Calu3 (cell line): ENCODE data around the gene KRT31. TPM values are rescaled to one million over a fixed set of nuclear protein-coding genes. Genes with fewer than 3 reads are reported as not detected.
"Not testable (repeated sequence)": the region's sequence is repeated elsewhere in the genome, so short reads cannot be mapped to it uniquely, and the experiment has no call there.

ENCODE experiments used
- BruUV-seq: library from RNA; stranded (reverse); fragments of 400-500 nt; replicated peaks from 2 replicates; lab custom pipeline; 2021; lab: Mats Ljungman, UMichigan
- CTCF ChIA-PET: fragments of 300-600 bp; sonication (Branson Sonifier 250); formaldehyde crosslinking; loops from one replicate; lab custom pipeline; 2022; ENCODE audit warnings: antibody characterized with exemption; lab: Charles Lee
- DNase-seq: peaks from one replicate; pipeline ENCODE4 v3.0.0; 2022
- H3K27ac Mint-ChIP-seq: one replicate; pipeline ENCODE4 v1.8.0; 2022; ENCODE audit warnings: mixed read lengths; ENCODE audit not compliant: unreplicated experiment
- H3K27me3 Mint-ChIP-seq: one replicate; pipeline ENCODE4 v1.8.0; 2022; ENCODE audit warnings: mixed read lengths; ENCODE audit not compliant: unreplicated experiment
- H3K36me3 Mint-ChIP-seq: one replicate; pipeline ENCODE4 v1.8.0; 2022; ENCODE audit warnings: mild to moderate bottlenecking, moderate library complexity, mixed read lengths; ENCODE audit not compliant: insufficient read depth, unreplicated experiment
- H3K4me1 Mint-ChIP-seq: one replicate; pipeline ENCODE4 v1.8.0; 2022; ENCODE audit warnings: mild to moderate bottlenecking, low read depth, mixed read lengths; ENCODE audit not compliant: unreplicated experiment
- H3K4me3 Mint-ChIP-seq: one replicate; pipeline ENCODE4 v1.8.0; 2022; ENCODE audit warnings: mild to moderate bottlenecking, low read depth, moderate library complexity, mixed read lengths; ENCODE audit not compliant: unreplicated experiment
- H3K9me3 Mint-ChIP-seq: one replicate; pipeline ENCODE4 v1.8.0; 2022; ENCODE audit warnings: low read depth, mixed read lengths; ENCODE audit not compliant: unreplicated experiment
- intact Hi-C: fragments of 100-400 bp; cut with micrococcal nuclease; formaldehyde crosslinking; loops from one replicate; pipeline ENCODE4 v1.10.0; 2022; ENCODE audit not compliant: unreplicated experiment
- total RNA-seq: library from RNA; stranded (reverse); gene quantifications from 2 replicates; pipeline ENCODE4 v1.2.3, GENCODE V29; 2022
- TF ChIP-seq, protein P1 (sequence below): fragments of 200-600 bp; IDR thresholded peaks from one replicate; pipeline ENCODE4 v1.8.0; 2022; ENCODE audit warnings: antibody characterized with exemption; ENCODE audit not compliant: unreplicated experiment

The KRT31 gene
- total RNA-seq, 1 experiment from 2014 or later, result not detected

- no peak overlapping the region for H3K27ac Mint-ChIP-seq
- CTCF ChIA-PET, result no interaction called here
- intact Hi-C loops, result no loop called here
Measured at GRCh38 chr17:41437254-41437653, 39.8 kb upstream of the KRT31 start.

DNA sequence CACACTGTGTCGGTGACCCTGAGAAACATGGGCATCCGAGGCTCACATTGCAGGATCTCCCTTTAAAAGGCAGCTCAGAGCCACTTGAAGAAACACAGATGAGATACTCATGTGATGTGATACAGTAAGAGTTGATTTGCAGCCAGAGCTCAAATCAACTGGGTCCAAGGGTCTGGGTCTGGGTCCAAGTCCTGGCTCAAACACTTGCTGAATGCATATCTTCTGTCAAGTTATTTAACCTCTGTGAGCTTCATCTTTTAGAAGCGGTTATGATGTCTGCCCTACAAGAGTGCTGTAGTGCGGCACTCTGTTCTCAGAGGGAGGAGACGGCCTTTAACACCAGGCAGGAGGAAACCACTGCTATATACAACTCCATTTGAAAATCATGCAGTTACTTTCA lies 37.0 kb upstream of the KRT31 start:
- CTCF ChIA-PET, result interaction anchor here (1.2 to 2.5 kb wide), 3 partner anchors 17 to 115 kb away, joined by 3 to 11 read pairs (median 5); no protein-coding TSS in a partner anchor
- no peak for DNase-seq
- Mint-ChIP-seq H3K27me3 (no peaks in the 10 kb centered on the region), H3K9me3 (no peaks in the 10 kb centered on the region), H3K27ac (no peak overlapping the region), H3K4me1 (peaks cover 5% of the 10 kb centered on the region), H3K4me3 (no peak overlapping the region), H3K36me3 (no peaks in the 10 kb centered on the region)
- intact Hi-C loops, result no loop called here
- BruUV-seq, result no TSS peak
- TF ChIP-seq, protein P1, sequence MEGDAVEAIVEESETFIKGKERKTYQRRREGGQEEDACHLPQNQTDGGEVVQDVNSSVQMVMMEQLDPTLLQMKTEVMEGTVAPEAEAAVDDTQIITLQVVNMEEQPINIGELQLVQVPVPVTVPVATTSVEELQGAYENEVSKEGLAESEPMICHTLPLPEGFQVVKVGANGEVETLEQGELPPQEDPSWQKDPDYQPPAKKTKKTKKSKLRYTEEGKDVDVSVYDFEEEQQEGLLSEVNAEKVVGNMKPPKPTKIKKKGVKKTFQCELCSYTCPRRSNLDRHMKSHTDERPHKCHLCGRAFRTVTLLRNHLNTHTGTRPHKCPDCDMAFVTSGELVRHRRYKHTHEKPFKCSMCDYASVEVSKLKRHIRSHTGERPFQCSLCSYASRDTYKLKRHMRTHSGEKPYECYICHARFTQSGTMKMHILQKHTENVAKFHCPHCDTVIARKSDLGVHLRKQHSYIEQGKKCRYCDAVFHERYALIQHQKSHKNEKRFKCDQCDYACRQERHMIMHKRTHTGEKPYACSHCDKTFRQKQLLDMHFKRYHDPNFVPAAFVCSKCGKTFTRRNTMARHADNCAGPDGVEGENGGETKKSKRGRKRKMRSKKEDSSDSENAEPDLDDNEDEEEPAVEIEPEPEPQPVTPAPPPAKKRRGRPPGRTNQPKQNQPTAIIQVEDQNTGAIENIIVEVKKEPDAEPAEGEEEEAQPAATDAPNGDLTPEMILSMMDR, result no peak

More at GRCh38 chr17:41437254-41437653, 39.8 kb upstream of the KRT31 start:
- Mint-ChIP-seq H3K4me1 (peaks cover 8% of the 10 kb centered on the region), H3K4me3 (no peak overlapping the region), H3K36me3 (no peaks in the 10 kb centered on the region), H3K9me3 (no peaks in the 10 kb centered on the region), H3K27me3 (no peaks in the 10 kb centered on the region)
- BruUV-seq, result no TSS peak
- DNase-seq, result no peak
- TF ChIP-seq, protein P1, result no peak

DNA sequence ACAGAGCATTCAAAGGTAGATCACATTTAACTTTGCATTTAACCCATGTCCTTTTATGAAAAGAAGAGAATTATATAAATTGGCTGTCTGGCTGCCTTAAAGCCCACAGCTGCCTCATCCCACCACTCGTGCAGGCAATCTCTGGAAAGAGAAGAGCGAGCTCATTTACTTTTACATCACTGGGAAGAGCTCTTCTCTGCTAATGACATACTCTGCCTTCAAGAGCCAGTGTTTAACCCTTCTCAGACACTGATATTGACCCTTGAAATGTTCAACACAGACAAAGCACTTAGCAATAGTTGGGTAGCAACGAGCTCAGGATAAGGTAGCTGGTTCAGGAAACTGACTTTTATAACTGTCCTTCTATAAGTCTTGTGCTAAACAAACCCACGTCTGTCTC lies 36.6 kb upstream of the KRT31 start:
- DNase-seq, result no peak
- BruUV-seq, result no TSS peak
- intact Hi-C loops, result no loop called here
- no peak overlapping the region for H3K4me3 Mint-ChIP-seq
- H3K4me1 Mint-ChIP-seq, result peaks cover 2% of the 10 kb centered on the region
- TF ChIP-seq, protein P1, result no peak
- H3K27ac Mint-ChIP-seq, result no peak overlapping the region
- no peaks in the 10 kb centered on the region for H3K36me3 Mint-ChIP-seq
- CTCF ChIA-PET, result interaction anchor here (1.2 to 2.5 kb wide), 3 partner anchors 17 to 115 kb away, joined by 3 to 11 read pairs (median 5); no protein-coding TSS in a partner anchor
- H3K9me3 Mint-ChIP-seq, result no peaks in the 10 kb centered on the region
- H3K27me3 Mint-ChIP-seq, result no peaks in the 10 kb centered on the region

GRCh38 chr17:41433586-41433985 lies 36.2 kb upstream of the KRT31 start:
- CTCF ChIA-PET, result interaction anchor here (1.2 to 2.5 kb wide), 3 partner anchors 16 to 115 kb away, joined by 3 to 11 read pairs (median 5); no protein-coding TSS in a partner anchor
- Mint-ChIP-seq H3K4me3 (no peak overlapping the region), H3K36me3 (no peaks in the 10 kb centered on the region), H3K4me1 (peaks cover 6% of the 10 kb centered on the region), H3K9me3 (no peaks in the 10 kb centered on the region), H3K27ac (no peak overlapping the region), H3K27me3 (no peaks in the 10 kb centered on the region)
- TF ChIP-seq, protein P1, result no peak
- intact Hi-C loops, result no loop called here
- no peak for DNase-seq
- no TSS peak for BruUV-seq

GRCh38 chr17:41430376-41430775 lies 33.0 kb upstream of the KRT31 start:
- H3K9me3 Mint-ChIP-seq, H3K27me3 Mint-ChIP-seq, H3K4me1 Mint-ChIP-seq, H3K27ac Mint-ChIP-seq, BruUV-seq, DNase-seq, H3K36me3 Mint-ChIP-seq, H3K4me3 Mint-ChIP-seq, intact Hi-C loops: not testable (repeated sequence)
- CTCF ChIA-PET, result interaction anchor here (1.1 kb wide), 1 partner anchor 118 kb away, joined by 3 read pairs; no protein-coding TSS in a partner anchor
